Esophagus squamous epithelium (tissue), 5 donors: ENCODE results near the gene RBM14. TPM values are rescaled to one million over a fixed set of nuclear protein-coding genes. Genes with fewer than 3 reads are reported as not detected.

ENCODE experiments used
- DNase-seq: peaks from one replicate; lab custom pipeline; 2025; lab: John Stamatoyannopoulos, UW
- H3K27ac ChIP-seq, 4 donors: fragments of 200-600 bp; sonication (generic); one replicate each; pipeline ENCODE4 v1.5.1; 2016 to 2019; ENCODE audit warnings: mild to moderate bottlenecking in 1 of 4
- H3K27me3 ChIP-seq, 4 donors: fragments of 200-600 bp; sonication (generic); 1 replicate in 3 of 4; 2 replicates in 1 of 4; pipeline versions ENCODE4 v1.5.1 to v1.6.0; 2017 to 2021; ENCODE audit warnings: antibody characterized with exemption in 1 of 4
- H3K36me3 ChIP-seq, 3 donors: fragments of 200-600 bp; sonication (generic); one replicate each; pipeline ENCODE4 v1.5.1; 2016 to 2019
- H3K4me1 ChIP-seq, 3 donors: fragments of 200-600 bp; sonication (generic); one replicate each; pipeline ENCODE4 v1.5.1; 2017 to 2019
- H3K4me3 ChIP-seq, 4 donors: fragments of 200-600 bp; sonication (generic); 1 replicate in 3 of 4; 2 replicates in 1 of 4; pipeline ENCODE4 v1.5.1; 2016 to 2019; ENCODE audit warnings: mild to moderate bottlenecking in 2 of 4, moderate library complexity in 1 of 4
- H3K9me3 ChIP-seq, 3 donors: fragments of 200-600 bp; sonication (generic); one replicate each; pipeline ENCODE4 v1.5.1; 2016 to 2019
- CTCF ChIP-seq, 6 experiments: fragments of 450-650 bp in 4 of 6; fragments of 200-600 bp in 2 of 6; sonication (generic) in 2 of 6; IDR thresholded peaks; one replicate each; pipeline ENCODE4 v1.5.1; 2016 to 2019; ENCODE audit warnings: antibody characterized with exemption in 6 of 6, mild to moderate bottlenecking in 4 of 6, moderate library complexity in 4 of 6
- POLR2A ChIP-seq, 4 donors: fragments of 450-650 bp; IDR thresholded peaks; one replicate each; pipeline ENCODE4 v1.6.1; 2017; ENCODE audit warnings: antibody characterized with exemption in 4 of 4, mild to moderate bottlenecking in 4 of 4, moderate library complexity in 3 of 4
- WGBS, 2 donors: methylation state at CpG; one replicate each; pipeline ENCODE4 v1.1.5; 2018; 5-methylcytosine and 5-hydroxymethylcytosine counted together
- intact Hi-C: fragments of 100-400 bp; cut with DNase I; formaldehyde crosslinking; loops from one replicate; pipeline ENCODE4 v1.15.0; 2022
- total RNA-seq, 4 donors: library from RNA; depleted of rRNA; stranded (reverse); fragments of >200 nt; gene quantifications; one replicate each; pipeline ENCODE4 v1.1.0, GENCODE V29; 2016
- donor health status: DM: yes; HTN: yes; CAD: no.

Gene RBM14
- total RNA-seq, 4 donors from 2014 or later: 37.0 to 61.5 (median 38.0) TPM

- DNase-seq: no peak
- 87 to 96% methylated on average over 6 to 7 of the region's 7 CpGs for WGBS, 2 donors
- Histone ChIP-seq H3K9me3 (no peaks in the 10 kb centered on the region), H3K4me1 (peaks cover 0 to 24% (median 0%) of the 10 kb centered on the region in 3 donors), H3K27ac (no peak overlapping the region), H3K36me3 (peaks cover 0 to 99% (median 0%) of the 10 kb centered on the region in 3 donors), H3K4me3 (no peak overlapping the region), H3K27me3 (no peaks in the 10 kb centered on the region)
- TF ChIP-seq POLR2A (IDR thresholded peaks at IDR 0.05): no peak
- no peak for TF ChIP-seq CTCF (IDR thresholded peaks at IDR 0.05)
- intact Hi-C loops: no loop called here
Measured at GRCh38 chr11:66652651-66653050, 36.2 kb downstream of the RBM14 start.

GRCh38 chr11:66653123-66653522 is 36.7 kb downstream of the RBM14 start:
- Histone ChIP-seq H3K27me3 (no peaks in the 10 kb centered on the region), H3K27ac (no peak overlapping the region), H3K4me3 (no peak overlapping the region), H3K9me3 (no peaks in the 10 kb centered on the region), H3K36me3 (peaks cover 0 to 99% (median 0%) of the 10 kb centered on the region in 3 donors), H3K4me1 (peaks cover 0 to 22% (median 0%) of the 10 kb centered on the region in 3 donors)
- no peak for DNase-seq
- intact Hi-C loops: no loop called here
- TF ChIP-seq POLR2A (IDR thresholded peaks at IDR 0.05): no peak
- TF ChIP-seq CTCF (IDR thresholded peaks at IDR 0.05): no peak
- WGBS, 2 donors: 70 to 74% methylated on average over 6 of the region's 6 CpGs

- no peak for DNase-seq
- Histone ChIP-seq H3K27ac (no peak overlapping the region), H3K4me3 (no peak overlapping the region), H3K27me3 (no peaks in the 10 kb centered on the region), H3K9me3 (no peaks in the 10 kb centered on the region), H3K36me3 (peaks cover 0 to 98% (median 0%) of the 10 kb centered on the region in 3 donors), H3K4me1 (no peaks in the 10 kb centered on the region)
- TF ChIP-seq POLR2A (IDR thresholded peaks at IDR 0.05): no peak
- TF ChIP-seq CTCF (IDR thresholded peaks at IDR 0.05): no peak
- 44 to 64% methylated on average over 2 of the region's 2 CpGs for WGBS, 2 donors
- intact Hi-C loops: no loop called here
Measured at GRCh38 chr11:66659763-66660162, 43.3 kb downstream of the RBM14 start.

GRCh38 chr11:66663741-66664296 is 47.4 kb downstream of the RBM14 start:
- TF ChIP-seq CTCF (IDR thresholded peaks at IDR 0.05) (no peak), POLR2A (IDR thresholded peaks at IDR 0.05) (no peak)
- H3K9me3 ChIP-seq: no peaks in the 10 kb centered on the region
- H3K36me3 ChIP-seq: peaks cover 0 to 99% (median 16%) of the 10 kb centered on the region in 3 donors
- 80% methylated on average over 1 of the region's 1 CpG; no CpG with 5 or more reads in 1 of the 2 donors for WGBS, 2 donors
- no peak for DNase-seq
- no peaks in the 10 kb centered on the region for H3K27me3 ChIP-seq
- no peak overlapping the region for H3K27ac ChIP-seq
- no peaks in the 10 kb centered on the region for H3K4me1 ChIP-seq
- intact Hi-C loops: no loop called here
- H3K4me3 ChIP-seq: no peak overlapping the region

- Histone ChIP-seq H3K4me1 (peaks cover 0 to 4% (median 0%) of the 10 kb centered on the region in 3 donors), H3K4me3 (no peak overlapping the region), H3K27me3 (no peaks in the 10 kb centered on the region), H3K9me3 (no peaks in the 10 kb centered on the region), H3K36me3 (peaks cover 0 to 96% (median 16%) of the 10 kb centered on the region in 3 donors), H3K27ac (no peak overlapping the region)
- intact Hi-C loops: no loop called here
- no peak for DNase-seq
- WGBS, 2 donors: 85 to 93% methylated on average over 11 of the region's 11 CpGs
- TF ChIP-seq CTCF (IDR thresholded peaks at IDR 0.05): no peak
- TF ChIP-seq POLR2A (IDR thresholded peaks at IDR 0.05): no peak
Measured at GRCh38 chr11:66665369-66665768, 48.9 kb downstream of the RBM14 start.
